Measurements from ENCODE around the gene BTRC.

The BTRC gene

DNA sequence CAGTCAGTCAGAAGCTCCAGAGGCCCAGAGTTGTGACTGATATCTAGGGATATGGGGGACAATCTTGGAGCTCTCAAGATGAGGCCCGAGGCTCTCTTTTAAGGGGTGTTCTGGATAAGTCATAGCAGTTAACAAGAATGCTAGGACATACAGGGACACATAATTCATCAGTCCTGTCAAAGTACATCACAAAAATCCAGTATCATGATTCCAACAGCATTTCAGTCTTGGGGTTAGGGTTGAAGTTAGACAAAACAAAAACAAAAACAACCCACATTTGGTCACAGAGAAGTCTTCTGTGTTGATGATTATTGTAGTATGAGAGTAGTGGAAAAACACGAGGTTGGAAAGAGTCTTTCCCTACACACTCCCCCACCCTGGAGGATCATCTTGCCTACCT, 39.4 kb downstream of the BTRC start:
- ATAC-seq = no peak

DNA sequence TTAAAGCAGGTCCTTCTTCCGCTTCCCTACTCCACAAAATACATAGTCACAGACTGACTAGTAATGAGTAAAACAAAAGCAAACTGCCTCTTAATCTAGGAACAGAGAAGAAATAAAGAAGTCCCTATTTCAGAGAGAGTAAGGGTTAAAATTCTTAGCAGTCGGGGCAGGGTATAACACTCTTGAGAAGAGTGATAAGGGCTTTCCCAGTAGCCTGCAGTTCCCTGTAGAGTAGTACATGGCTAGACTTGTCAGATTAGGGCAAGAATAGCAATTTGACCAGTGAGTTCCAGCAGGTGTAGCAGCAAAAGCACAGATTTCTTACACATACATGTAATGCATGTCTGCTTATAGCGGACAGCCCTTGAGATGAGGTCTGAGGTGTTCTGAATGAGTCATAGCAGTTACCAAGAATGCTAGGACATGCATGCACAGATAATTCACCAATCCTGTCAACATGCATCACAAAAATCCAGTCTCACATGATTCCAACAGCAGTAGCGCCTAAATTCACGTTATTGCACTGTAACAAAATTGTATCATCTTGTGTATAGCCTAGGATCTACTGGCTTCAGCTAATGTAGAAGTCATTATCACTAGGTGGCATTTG, 40.7 kb downstream of the BTRC start:
- no peak for TF ChIP-seq ZNF8 (CRISPR knock-in tag; IDR thresholded peaks at IDR 0.05)
- no peak; the same call in 2 of the 3 replicates for ATAC-seq

More for the DNA sequence above, 39.4 kb downstream of the BTRC start:
- TF ChIP-seq TCF4 (CRISPR knock-in tag; IDR thresholded peaks at IDR 0.05; ENCODE audit: borderline replicate concordance) (no peak), GLIS3 (CRISPR knock-in tag; IDR thresholded peaks at IDR 0.05) (no peak), ZC3H10 (CRISPR knock-in tag; IDR thresholded peaks at IDR 0.05) (no peak), ESRRG (CRISPR knock-in tag; IDR thresholded peaks at IDR 0.05) (no peak), ZFP30 (CRISPR knock-in tag; IDR thresholded peaks at IDR 0.05) (no peak), TOX (CRISPR knock-in tag; IDR thresholded peaks at IDR 0.05; ENCODE audit: borderline replicate concordance) (no peak), PPARA (CRISPR knock-in tag; IDR thresholded peaks at IDR 0.05; ENCODE audit: borderline replicate concordance) (no peak), ISL1 (CRISPR knock-in tag; IDR thresholded peaks at IDR 0.05) (no peak), ZNF565 (CRISPR knock-in tag; conservative IDR thresholded peaks at IDR 0.05; ENCODE audit: low read depth) (no peak)
- TF ChIP-seq, protein P1, sequence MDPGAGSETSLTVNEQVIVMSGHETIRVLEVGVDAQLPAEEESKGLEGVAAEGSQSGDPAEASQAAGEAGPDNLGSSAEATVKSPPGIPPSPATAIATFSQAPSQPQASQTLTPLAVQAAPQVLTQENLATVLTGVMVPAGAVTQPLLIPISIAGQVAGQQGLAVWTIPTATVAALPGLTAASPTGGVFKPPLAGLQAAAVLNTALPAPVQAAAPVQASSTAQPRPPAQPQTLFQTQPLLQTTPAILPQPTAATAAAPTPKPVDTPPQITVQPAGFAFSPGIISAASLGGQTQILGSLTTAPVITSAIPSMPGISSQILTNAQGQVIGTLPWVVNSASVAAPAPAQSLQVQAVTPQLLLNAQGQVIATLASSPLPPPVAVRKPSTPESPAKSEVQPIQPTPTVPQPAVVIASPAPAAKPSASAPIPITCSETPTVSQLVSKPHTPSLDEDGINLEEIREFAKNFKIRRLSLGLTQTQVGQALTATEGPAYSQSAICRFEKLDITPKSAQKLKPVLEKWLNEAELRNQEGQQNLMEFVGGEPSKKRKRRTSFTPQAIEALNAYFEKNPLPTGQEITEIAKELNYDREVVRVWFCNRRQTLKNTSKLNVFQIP (CRISPR knock-in tag; IDR thresholded peaks at IDR 0.05; ENCODE audit: borderline replicate concordance, low read depth) = no peak
- TF ChIP-seq, protein P2, sequence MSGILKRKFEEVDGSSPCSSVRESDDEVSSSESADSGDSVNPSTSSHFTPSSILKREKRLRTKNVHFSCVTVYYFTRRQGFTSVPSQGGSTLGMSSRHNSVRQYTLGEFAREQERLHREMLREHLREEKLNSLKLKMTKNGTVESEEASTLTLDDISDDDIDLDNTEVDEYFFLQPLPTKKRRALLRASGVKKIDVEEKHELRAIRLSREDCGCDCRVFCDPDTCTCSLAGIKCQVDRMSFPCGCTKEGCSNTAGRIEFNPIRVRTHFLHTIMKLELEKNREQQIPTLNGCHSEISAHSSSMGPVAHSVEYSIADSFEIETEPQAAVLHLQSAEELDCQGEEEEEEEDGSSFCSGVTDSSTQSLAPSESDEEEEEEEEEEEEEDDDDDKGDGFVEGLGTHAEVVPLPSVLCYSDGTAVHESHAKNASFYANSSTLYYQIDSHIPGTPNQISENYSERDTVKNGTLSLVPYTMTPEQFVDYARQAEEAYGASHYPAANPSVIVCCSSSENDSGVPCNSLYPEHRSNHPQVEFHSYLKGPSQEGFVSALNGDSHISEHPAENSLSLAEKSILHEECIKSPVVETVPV (CRISPR knock-in tag; IDR thresholded peaks at IDR 0.05) = no peak
- TF ChIP-seq, protein P3, sequence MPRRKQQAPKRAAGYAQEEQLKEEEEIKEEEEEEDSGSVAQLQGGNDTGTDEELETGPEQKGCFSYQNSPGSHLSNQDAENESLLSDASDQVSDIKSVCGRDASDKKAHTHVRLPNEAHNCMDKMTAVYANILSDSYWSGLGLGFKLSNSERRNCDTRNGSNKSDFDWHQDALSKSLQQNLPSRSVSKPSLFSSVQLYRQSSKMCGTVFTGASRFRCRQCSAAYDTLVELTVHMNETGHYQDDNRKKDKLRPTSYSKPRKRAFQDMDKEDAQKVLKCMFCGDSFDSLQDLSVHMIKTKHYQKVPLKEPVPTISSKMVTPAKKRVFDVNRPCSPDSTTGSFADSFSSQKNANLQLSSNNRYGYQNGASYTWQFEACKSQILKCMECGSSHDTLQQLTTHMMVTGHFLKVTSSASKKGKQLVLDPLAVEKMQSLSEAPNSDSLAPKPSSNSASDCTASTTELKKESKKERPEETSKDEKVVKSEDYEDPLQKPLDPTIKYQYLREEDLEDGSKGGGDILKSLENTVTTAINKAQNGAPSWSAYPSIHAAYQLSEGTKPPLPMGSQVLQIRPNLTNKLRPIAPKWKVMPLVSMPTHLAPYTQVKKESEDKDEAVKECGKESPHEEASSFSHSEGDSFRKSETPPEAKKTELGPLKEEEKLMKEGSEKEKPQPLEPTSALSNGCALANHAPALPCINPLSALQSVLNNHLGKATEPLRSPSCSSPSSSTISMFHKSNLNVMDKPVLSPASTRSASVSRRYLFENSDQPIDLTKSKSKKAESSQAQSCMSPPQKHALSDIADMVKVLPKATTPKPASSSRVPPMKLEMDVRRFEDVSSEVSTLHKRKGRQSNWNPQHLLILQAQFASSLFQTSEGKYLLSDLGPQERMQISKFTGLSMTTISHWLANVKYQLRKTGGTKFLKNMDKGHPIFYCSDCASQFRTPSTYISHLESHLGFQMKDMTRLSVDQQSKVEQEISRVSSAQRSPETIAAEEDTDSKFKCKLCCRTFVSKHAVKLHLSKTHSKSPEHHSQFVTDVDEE (CRISPR knock-in tag; IDR thresholded peaks at IDR 0.05) = no peak

DNA sequence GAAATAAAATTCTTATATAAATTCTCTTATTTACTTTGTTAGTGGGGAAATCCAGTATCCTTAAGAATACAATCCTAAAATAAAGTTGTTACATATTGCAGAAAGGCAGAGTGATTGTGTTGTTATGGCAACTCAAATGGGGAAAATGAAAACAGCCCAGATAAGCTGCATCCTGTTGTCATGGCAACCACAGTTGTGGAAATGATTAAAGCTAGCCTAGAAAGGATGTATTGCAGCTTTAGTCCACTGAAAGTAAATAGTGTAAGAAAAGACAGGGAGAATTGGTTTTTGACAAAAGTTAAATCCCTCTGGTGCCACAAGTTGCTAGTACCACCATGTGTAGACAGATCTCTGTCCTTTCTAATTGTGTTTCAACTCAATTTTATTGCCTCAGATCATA, 43.2 kb downstream of the BTRC start:
- TF ChIP-seq CSDC2 (CRISPR knock-in tag; IDR thresholded peaks at IDR 0.05) (no peak), OSR1 (CRISPR knock-in tag; IDR thresholded peaks at IDR 0.05) (no peak), SNAI2 (CRISPR knock-in tag; IDR thresholded peaks at IDR 0.05) (no peak), ESRRG (CRISPR knock-in tag; IDR thresholded peaks at IDR 0.05) (no peak), ZNF70 (CRISPR knock-in tag; IDR thresholded peaks at IDR 0.05) (no peak), ZC3H10 (CRISPR knock-in tag; IDR thresholded peaks at IDR 0.05) (no peak), ARNTL (CRISPR knock-in tag; IDR thresholded peaks at IDR 0.05; ENCODE audit: borderline replicate concordance, low read depth) (no peak), BACH2 (CRISPR knock-in tag; IDR thresholded peaks at IDR 0.05; ENCODE audit: borderline replicate concordance) (no peak)
- TF ChIP-seq, protein P4, sequence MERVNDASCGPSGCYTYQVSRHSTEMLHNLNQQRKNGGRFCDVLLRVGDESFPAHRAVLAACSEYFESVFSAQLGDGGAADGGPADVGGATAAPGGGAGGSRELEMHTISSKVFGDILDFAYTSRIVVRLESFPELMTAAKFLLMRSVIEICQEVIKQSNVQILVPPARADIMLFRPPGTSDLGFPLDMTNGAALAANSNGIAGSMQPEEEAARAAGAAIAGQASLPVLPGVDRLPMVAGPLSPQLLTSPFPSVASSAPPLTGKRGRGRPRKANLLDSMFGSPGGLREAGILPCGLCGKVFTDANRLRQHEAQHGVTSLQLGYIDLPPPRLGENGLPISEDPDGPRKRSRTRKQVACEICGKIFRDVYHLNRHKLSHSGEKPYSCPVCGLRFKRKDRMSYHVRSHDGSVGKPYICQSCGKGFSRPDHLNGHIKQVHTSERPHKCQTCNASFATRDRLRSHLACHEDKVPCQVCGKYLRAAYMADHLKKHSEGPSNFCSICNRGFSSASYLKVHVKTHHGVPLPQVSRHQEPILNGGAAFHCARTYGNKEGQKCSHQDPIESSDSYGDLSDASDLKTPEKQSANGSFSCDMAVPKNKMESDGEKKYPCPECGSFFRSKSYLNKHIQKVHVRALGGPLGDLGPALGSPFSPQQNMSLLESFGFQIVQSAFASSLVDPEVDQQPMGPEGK (CRISPR knock-in tag; IDR thresholded peaks at IDR 0.05; ENCODE audit: borderline replicate concordance) = no peak
- TF ChIP-seq, protein P2 (CRISPR knock-in tag; IDR thresholded peaks at IDR 0.05) = no peak
- TF ChIP-seq, protein P5, sequence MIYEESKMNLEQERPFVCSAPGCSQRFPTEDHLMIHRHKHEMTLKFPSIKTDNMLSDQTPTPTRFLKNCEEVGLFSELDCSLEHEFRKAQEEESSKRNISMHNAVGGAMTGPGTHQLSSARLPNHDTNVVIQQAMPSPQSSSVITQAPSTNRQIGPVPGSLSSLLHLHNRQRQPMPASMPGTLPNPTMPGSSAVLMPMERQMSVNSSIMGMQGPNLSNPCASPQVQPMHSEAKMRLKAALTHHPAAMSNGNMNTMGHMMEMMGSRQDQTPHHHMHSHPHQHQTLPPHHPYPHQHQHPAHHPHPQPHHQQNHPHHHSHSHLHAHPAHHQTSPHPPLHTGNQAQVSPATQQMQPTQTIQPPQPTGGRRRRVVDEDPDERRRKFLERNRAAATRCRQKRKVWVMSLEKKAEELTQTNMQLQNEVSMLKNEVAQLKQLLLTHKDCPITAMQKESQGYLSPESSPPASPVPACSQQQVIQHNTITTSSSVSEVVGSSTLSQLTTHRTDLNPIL (CRISPR knock-in tag; IDR thresholded peaks at IDR 0.05; ENCODE audit: low read depth) = no peak
- peak; percentile 70; the same call in 2 of the 3 replicates for ATAC-seq
